ENCODE measurements around the gene TFPI. TPM values are rescaled to one million over a fixed set of nuclear protein-coding genes. Genes with fewer than 3 reads are reported as not detected.

TFPI gene
- total and polyA plus RNA-seq, 2 of the 8 experiments (the other 6 are each of a cell fraction or from before 2014, with no cell fraction given) = 2.0 to 7.1 TPM

DNA sequence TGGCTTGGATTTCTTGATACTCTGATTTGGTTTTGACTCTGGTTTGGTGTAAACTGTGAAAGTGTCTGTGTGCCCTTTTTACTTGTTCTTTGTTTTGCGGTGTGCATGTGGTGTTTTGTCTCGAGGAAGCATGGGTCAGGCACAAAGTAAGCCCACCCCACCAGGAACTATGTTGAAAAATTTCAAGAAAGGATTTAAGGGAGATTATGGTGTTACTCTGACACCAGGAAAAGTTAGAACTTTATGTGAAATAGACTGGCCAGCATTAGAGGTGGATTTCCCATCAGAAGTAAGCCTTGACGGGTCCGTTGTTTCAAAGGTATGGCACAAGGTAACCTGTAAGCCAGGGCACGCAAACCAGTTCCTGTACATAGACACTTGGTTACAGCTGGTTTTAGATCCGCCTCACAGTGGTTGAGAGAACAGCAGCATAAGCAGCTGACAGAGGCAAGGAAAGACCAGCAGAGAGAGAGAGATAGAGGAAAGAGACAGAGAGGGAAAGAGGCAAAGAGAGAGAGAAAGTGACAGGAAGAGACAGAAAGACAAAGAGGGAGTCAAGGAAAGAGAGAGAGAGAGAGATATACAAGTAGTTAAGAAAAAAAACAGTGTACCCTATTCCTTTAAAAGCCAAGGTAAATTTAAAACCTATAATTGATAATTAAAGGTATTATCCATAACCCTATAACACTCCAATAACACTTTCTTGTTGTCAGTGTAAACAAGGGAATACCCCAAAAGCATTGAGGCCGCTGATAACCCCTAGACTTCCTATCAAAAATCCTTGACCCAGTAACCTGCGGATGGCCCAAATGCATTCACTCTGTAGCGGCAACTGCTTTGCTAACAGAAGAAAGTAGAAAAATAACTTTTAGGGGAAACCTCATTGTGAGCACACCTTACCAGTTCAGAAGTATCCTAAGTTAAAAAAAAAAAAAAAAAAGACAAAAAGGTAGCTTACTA lies 42.6 kb downstream of the TFPI start:
- no peak overlapping the region for H3K23ac ChIP-seq (ENCODE audit: insufficient read length)
- H2AFZ ChIP-seq (ENCODE audit: low read length) = no peak overlapping the region
- H3K4me3 ChIP-seq (ENCODE audit: extremely low read depth in 1 of 4, insufficient read depth in 2 of 4, low read depth in 3 of 4, low read length in 4 of 4) = no peak overlapping the region
- 0 out of 4 replicates have a peak overlapping the region, but pooled peaks of 1 of the 2 experiments have one; percentile 8 for H3K4me2 ChIP-seq (ENCODE audit: insufficient read depth in 1 of 2, low read depth in 2 of 2, low read length in 2 of 2)
- POLR2A ChIA-PET (ENCODE audit: partially characterized antibody) = no interaction called here
- FAIRE-seq = no peak
- H3K18ac ChIP-seq (ENCODE audit: extremely low read depth, low read length) = no peak overlapping the region; the same call in 1 of the 2 replicates
- H3K4me1 ChIP-seq (replicated peaks in 1 of 4; ENCODE audit: control insufficient read depth in 3 of 4, insufficient read depth in 4 of 4, low read length in 3 of 4) = peaks cover 2 to 11% (median 9%) of the 10 kb centered on the region in 4 experiments
- H2BK20ac ChIP-seq (ENCODE audit: low read length) = no peak overlapping the region; the same call in 1 of the 2 replicates
- peak overlapping the region; percentile 82; the same call in 1 of the 2 replicates for H2AK5ac ChIP-seq (ENCODE audit: low read depth, low read length)
- no peak overlapping the region for H2BK15ac ChIP-seq (ENCODE audit: low read length)
- peak overlapping the region; percentile 54 for H2BK120ac ChIP-seq (replicated peaks; ENCODE audit: low read depth, low read length)
- H3K36me3 ChIP-seq (ENCODE audit: control insufficient read depth in 2 of 4, insufficient read depth in 4 of 4, low read length in 3 of 4) = no peaks in the 10 kb centered on the region
- H4K91ac ChIP-seq (replicated peaks; ENCODE audit: insufficient read length, low read length) = no peak overlapping the region
- H3K56ac ChIP-seq (replicated peaks; ENCODE audit: insufficient read length, low read depth, low read length) = no peak overlapping the region
- 75% methylated on average over 9 of the region's 9 CpGs; no CpG with 5 or more reads in 1 of the 2 experiments for WGBS, 2 experiments (ENCODE audit: extremely low coverage in 1 of 2, insufficient coverage in 1 of 2, insufficient read length in 1 of 2, insufficient replicate concordance in 2 of 2, low coverage in 1 of 2, low lambda C conversion rate in 2 of 2, missing lambda C conversion rate in 1 of 2)
- no peaks in the 10 kb centered on the region for H4K20me1 ChIP-seq (replicated peaks in 1 of 2; ENCODE audit: control insufficient read depth in 1 of 2, insufficient read depth in 2 of 2, low read length in 2 of 2)
- no peak overlapping the region for H3K4ac ChIP-seq (replicated peaks; ENCODE audit: insufficient read length, low read depth, low read length)
- H3K79me2 ChIP-seq (ENCODE audit: control insufficient read depth in 1 of 2, insufficient read depth in 2 of 2, low read length in 2 of 2) = no peaks in the 10 kb centered on the region
- no peak for DNase-seq (ENCODE audit: low read depth in 1 of 2, low spot score in 2 of 2)
- H3K14ac ChIP-seq (ENCODE audit: insufficient read length) = no peak overlapping the region
- H3K27me3 ChIP-seq (replicated peaks in 1 of 4; ENCODE audit: control insufficient read depth in 3 of 4, extremely low read depth in 1 of 4, insufficient read depth in 3 of 4, low read length in 3 of 4) = no peaks in the 10 kb centered on the region
- H3K79me1 ChIP-seq (ENCODE audit: low read depth, low read length) = no peaks in the 10 kb centered on the region
- H3K23me2 ChIP-seq (ENCODE audit: low read depth, low read length) = no peaks in the 10 kb centered on the region
- H3K9me3 ChIP-seq (ENCODE audit: insufficient read depth in 2 of 2, low read depth in 1 of 2, low read length in 1 of 2) = no peaks in the 10 kb centered on the region
- no peak overlapping the region for H4K8ac ChIP-seq (ENCODE audit: extremely low read depth, insufficient read depth, low read length)
- H4K5ac ChIP-seq (ENCODE audit: insufficient read length, low read depth, low read length) = no peak overlapping the region
- H3K27ac ChIP-seq (ENCODE audit: low read depth, low read length) = no peak overlapping the region
- H3K9ac ChIP-seq (replicated peaks in 1 of 4; ENCODE audit: extremely low read depth in 1 of 4, low read depth in 3 of 4, low read length in 3 of 4) = no peak overlapping the region
- 0 out of 2 replicates have a peak overlapping the region, but pooled peaks have one; percentile 60 for H2BK12ac ChIP-seq (ENCODE audit: low read depth, low read length)
- H2BK5ac ChIP-seq (ENCODE audit: low read depth, low read length) = peak overlapping the region; percentile 83; the same call in 1 of the 2 replicates
- TF ChIP-seq BCL11A (IDR thresholded peaks at IDR 0.05; ENCODE audit: low read depth in 2 of 2, low read length in 2 of 2) = no peak
- CTCF ChIA-PET (ENCODE audit: partially characterized antibody) = interaction anchor here (0.7 to 4.1 kb wide), 3 partner anchors 12 to 84 kb away, joined by 5 to 16 read pairs (median 6); no protein-coding TSS in a partner anchor
